ENCODE results near the gene ADM2. TPM values are rescaled to one million over a fixed set of nuclear protein-coding genes. Genes with fewer than 3 reads are reported as not detected.
"Not testable (repeated sequence)": the region's sequence is repeated elsewhere in the genome, so short reads cannot be mapped to it uniquely, and the experiment has no call there.

The ADM2 gene
- total RNA-seq, 2 donors from 2014 or later, result 0.08 TPM; not detected in 1

DNA sequence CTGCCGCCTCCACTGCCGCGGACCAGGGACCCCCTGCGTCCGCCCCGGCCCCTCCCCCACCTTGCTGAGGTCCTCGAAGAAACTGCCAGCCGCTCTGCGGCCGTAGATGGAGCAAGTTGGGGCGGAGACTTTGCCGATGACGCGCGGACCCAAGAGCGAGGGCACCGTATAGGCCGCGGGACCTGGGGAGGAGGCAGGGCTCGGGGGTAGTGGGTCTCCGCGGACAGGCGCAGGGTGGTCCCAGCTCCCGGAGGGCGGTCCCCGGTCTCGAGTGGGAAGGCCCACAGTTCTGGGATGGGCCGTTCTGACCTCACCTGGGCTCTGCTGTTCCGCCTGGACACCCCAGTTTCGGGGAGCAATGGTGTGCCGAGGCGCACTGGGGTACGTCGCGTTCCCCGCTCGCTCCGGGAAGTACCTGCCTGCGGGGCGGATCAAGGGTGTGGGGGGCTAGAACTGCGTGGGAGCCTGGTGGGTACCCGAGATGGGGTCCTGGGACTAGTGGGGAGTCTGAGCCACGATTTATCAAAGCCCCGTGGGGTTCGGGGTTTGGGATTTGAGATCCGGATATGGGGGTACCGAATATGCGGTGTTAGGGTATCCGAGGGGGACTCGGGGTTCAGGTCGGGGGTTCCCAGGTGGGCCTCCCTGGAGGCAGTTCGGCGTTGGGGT is 49.7 kb downstream of the ADM2 start:
- peaks cover 0 to 53% of the 10 kb centered on the region in 2 donors for H3K4me1 ChIP-seq
- peak overlapping the region; percentile 47 to 67 for H3K4me3 ChIP-seq
- peak; percentile 92 for DNase-seq (ENCODE audit: low spot score)
- peak overlapping the region; percentile 92 to 96 for H3K27ac ChIP-seq
- TF ChIP-seq, protein P1, sequence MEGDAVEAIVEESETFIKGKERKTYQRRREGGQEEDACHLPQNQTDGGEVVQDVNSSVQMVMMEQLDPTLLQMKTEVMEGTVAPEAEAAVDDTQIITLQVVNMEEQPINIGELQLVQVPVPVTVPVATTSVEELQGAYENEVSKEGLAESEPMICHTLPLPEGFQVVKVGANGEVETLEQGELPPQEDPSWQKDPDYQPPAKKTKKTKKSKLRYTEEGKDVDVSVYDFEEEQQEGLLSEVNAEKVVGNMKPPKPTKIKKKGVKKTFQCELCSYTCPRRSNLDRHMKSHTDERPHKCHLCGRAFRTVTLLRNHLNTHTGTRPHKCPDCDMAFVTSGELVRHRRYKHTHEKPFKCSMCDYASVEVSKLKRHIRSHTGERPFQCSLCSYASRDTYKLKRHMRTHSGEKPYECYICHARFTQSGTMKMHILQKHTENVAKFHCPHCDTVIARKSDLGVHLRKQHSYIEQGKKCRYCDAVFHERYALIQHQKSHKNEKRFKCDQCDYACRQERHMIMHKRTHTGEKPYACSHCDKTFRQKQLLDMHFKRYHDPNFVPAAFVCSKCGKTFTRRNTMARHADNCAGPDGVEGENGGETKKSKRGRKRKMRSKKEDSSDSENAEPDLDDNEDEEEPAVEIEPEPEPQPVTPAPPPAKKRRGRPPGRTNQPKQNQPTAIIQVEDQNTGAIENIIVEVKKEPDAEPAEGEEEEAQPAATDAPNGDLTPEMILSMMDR (IDR thresholded peaks at IDR 0.05), result no peak
- no peaks in the 10 kb centered on the region for H3K9me3 ChIP-seq
- H3K36me3 ChIP-seq, result no peaks in the 10 kb centered on the region
- H3K27me3 ChIP-seq, result peaks cover 0 to 7% of the 10 kb centered on the region in 2 donors

- TF ChIP-seq, protein P1 (IDR thresholded peaks at IDR 0.05), result no peak
- Histone ChIP-seq H3K4me3 (peak overlapping the region; percentile 47 to 67), H3K4me1 (peaks cover 0 to 49% of the 10 kb centered on the region in 2 donors), H3K36me3 (no peaks in the 10 kb centered on the region), H3K27ac (peak overlapping the region; percentile 92 to 96), H3K27me3 (peaks cover 0 to 7% of the 10 kb centered on the region in 2 donors), H3K9me3 (no peaks in the 10 kb centered on the region)
- DNase-seq (ENCODE audit: low spot score), result no peak
Measured at GRCh38 chr22:50531546-50531961, 50.2 kb downstream of the ADM2 start.

GRCh38 chr22:50531962-50532674 is 50.8 kb downstream of the ADM2 start:
- Histone ChIP-seq H3K27ac (peak overlapping the region; percentile 92 to 96), H3K9me3 (no peaks in the 10 kb centered on the region), H3K36me3 (no peaks in the 10 kb centered on the region), H3K4me3 (peak overlapping the region; percentile 47 to 67), H3K27me3 (peaks cover 0 to 7% of the 10 kb centered on the region in 2 donors), H3K4me1 (peaks cover 0 to 43% of the 10 kb centered on the region in 2 donors)
- TF ChIP-seq, protein P1 (IDR thresholded peaks at IDR 0.05), result no peak
- DNase-seq (ENCODE audit: low spot score), result peak; percentile 86

GRCh38 chr22:50532824-50533796 is 51.8 kb downstream of the ADM2 start:
- TF ChIP-seq, protein P1 (IDR thresholded peaks at IDR 0.05), result no peak
- no peak for DNase-seq (ENCODE audit: low spot score)
- H3K9me3 ChIP-seq, result no peaks in the 10 kb centered on the region
- H3K27ac ChIP-seq, result peak overlapping the region; percentile 92 to 96
- H3K4me1 ChIP-seq, result peaks cover 0 to 40% of the 10 kb centered on the region in 2 donors
- peaks cover 0 to 7% of the 10 kb centered on the region in 2 donors for H3K27me3 ChIP-seq
- no peak overlapping the region for H3K4me3 ChIP-seq
- H3K36me3 ChIP-seq, result no peaks in the 10 kb centered on the region

DNA sequence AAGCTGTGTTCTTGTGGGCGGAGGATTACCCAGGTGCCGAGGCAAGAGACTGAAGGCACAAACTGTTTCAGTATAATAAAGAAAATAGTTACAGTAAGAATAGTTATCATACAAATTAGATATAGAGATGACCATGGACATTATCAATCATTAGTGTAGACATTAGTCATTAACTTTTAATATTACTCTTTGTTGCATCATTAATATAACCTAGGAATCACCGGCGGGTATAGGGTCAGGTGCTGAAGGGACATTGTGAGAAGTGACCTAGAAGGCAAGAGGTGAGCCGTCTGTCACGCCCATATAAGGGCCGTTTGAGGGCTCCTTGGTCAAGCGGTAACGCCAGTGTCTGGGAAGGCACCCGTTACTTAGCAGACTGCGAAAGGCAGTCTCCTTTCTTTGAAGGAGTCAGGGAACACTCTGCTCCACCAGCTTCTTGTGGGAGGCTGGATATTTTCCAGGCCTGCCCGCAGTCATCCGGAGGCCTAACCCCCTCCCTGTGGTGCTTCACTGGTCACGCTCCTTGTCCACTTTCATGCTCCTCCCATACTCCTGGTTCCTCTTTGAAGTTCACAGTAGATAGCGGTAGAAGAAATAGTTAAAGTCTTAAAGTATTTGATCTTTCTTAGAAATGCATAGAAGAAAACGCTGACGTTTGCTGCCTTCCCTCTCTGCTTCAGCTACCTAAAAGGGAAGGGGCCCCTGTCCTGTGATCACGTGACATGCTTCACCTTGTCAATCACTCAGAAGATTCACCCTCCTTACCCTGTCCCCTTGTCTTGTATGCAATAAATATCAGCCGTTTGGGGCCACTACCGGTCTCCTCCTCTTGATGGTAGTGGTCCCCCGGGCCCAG is 52.7 kb downstream of the ADM2 start:
- not testable (repeated sequence) for H3K4me3 ChIP-seq; DNase-seq (ENCODE audit: low spot score); H3K9me3 ChIP-seq; H3K27me3 ChIP-seq; H3K36me3 ChIP-seq
- Histone ChIP-seq H3K4me1 (peaks cover 0 to 39% of the 10 kb centered on the region in 2 donors), H3K27ac (peak overlapping the region in 1 of 2 donors; percentile 10)

All from right atrium auricular region (tissue), 2 donors.